ENCODE data around the gene BCL2L12. TPM values are rescaled to one million over a fixed set of nuclear protein-coding genes. Genes with fewer than 3 reads are reported as not detected.

The BCL2L12 gene
- total and polyA plus RNA-seq, 2 of the 13 experiments (the other 11 are each of a cell fraction or from before 2014, with no cell fraction given) = 26.8 to 40.8 TPM

DNA sequence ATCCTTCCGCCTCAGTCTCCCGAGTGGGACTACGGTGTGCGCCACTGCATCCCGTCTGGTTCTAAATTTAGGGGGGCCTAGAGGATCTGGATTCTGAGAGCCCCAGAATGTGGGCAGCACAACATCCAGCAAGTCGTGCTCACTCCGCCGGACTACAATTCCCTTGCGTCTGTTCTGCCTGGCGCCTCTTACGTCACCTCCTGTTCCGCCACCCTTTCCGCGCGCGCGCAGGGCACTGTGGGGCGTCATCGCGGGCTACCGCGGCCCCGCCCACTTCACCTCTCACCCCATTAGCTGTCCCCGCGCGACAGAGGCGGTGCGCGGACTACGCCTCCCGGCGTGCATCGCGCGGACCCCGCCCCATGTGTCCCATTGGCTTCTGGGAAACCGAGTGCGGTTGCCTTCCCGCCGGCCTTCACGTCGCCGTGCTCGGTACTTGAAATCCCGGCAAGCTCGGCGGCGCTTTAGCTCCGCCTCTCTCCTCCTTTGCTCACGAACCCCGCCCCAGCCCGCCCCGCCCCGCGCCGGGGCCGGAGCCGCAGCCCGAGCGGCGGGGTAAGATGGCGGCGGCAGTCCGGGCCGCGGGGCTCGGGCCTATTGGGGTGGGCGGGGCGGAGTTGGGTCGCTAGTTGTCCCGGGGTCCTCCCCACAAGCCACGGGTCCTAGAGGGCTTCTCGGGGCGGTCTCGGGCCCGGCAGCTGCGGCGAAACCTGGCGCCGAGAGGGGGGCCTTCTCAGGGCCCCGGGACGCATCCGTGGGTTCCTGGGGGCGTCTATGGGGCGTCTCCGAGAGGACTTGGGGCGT lies 23.8 kb upstream of the BCL2L12 start, which contains the start of gene SCAF1 (continued):
- TF ChIP-seq NCOA2 (CRISPR knock-in tag; IDR thresholded peaks at IDR 0.05) (peak; percentile 31; the same call in 1 of the 2 replicates), BRCA1 (CRISPR knock-in tag; IDR thresholded peaks at IDR 0.05) (no peak), GPN1 (CRISPR knock-in tag; IDR thresholded peaks at IDR 0.05; ENCODE audit: borderline replicate concordance) (no peak), KDM3A (CRISPR knock-in tag; IDR thresholded peaks at IDR 0.05; ENCODE audit: low read depth) (peak; percentile 72; the same call in 1 of the 2 replicates), ZNF256 (CRISPR knock-in tag; conservative IDR thresholded peaks at IDR 0.05) (no peak), PITX1 (CRISPR knock-in tag; IDR thresholded peaks at IDR 0.05) (no peak), ZNF414 (CRISPR knock-in tag; IDR thresholded peaks at IDR 0.05) (peak; percentile 48; the same call in 1 of the 2 replicates), ZNF720 (CRISPR knock-in tag; IDR thresholded peaks at IDR 0.05) (no peak), ZNF296 (CRISPR knock-in tag; conservative IDR thresholded peaks at IDR 0.05) (no peak), JDP2 (CRISPR knock-in tag; IDR thresholded peaks at IDR 0.05; ENCODE audit: borderline replicate concordance) (no peak), ZSCAN22 (CRISPR knock-in tag; IDR thresholded peaks at IDR 0.05) (no peak), ZFP36L2 (CRISPR knock-in tag; IDR thresholded peaks at IDR 0.05) (no peak), MNT (IDR thresholded peaks at IDR 0.05) (peak; percentile 56), MED13 (CRISPR knock-in tag; IDR thresholded peaks at IDR 0.05) (no peak)
- TF ChIP-seq, protein P1, sequence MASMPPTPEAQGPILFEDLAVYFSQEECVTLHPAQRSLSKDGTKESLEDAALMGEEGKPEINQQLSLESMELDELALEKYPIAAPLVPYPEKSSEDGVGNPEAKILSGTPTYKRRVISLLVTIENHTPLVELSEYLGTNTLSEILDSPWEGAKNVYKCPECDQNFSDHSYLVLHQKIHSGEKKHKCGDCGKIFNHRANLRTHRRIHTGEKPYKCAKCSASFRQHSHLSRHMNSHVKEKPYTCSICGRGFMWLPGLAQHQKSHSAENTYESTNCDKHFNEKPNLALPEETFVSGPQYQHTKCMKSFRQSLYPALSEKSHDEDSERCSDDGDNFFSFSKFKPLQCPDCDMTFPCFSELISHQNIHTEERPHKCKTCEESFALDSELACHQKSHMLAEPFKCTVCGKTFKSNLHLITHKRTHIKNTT (CRISPR knock-in tag; IDR thresholded peaks at IDR 0.05) = 0 out of 2 replicates have a peak, but pooled peaks have one; percentile 63
- TF ChIP-seq, protein P2, sequence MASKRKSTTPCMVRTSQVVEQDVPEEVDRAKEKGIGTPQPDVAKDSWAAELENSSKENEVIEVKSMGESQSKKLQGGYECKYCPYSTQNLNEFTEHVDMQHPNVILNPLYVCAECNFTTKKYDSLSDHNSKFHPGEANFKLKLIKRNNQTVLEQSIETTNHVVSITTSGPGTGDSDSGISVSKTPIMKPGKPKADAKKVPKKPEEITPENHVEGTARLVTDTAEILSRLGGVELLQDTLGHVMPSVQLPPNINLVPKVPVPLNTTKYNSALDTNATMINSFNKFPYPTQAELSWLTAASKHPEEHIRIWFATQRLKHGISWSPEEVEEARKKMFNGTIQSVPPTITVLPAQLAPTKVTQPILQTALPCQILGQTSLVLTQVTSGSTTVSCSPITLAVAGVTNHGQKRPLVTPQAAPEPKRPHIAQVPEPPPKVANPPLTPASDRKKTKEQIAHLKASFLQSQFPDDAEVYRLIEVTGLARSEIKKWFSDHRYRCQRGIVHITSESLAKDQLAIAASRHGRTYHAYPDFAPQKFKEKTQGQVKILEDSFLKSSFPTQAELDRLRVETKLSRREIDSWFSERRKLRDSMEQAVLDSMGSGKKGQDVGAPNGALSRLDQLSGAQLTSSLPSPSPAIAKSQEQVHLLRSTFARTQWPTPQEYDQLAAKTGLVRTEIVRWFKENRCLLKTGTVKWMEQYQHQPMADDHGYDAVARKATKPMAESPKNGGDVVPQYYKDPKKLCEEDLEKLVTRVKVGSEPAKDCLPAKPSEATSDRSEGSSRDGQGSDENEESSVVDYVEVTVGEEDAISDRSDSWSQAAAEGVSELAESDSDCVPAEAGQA (IDR thresholded peaks at IDR 0.05; ENCODE audit: low read depth) = peak; percentile 85
- TF ChIP-seq, protein P2 (CRISPR knock-in tag; IDR thresholded peaks at IDR 0.05; ENCODE audit: borderline replicate concordance) = no peak
- TF ChIP-seq, protein P3, sequence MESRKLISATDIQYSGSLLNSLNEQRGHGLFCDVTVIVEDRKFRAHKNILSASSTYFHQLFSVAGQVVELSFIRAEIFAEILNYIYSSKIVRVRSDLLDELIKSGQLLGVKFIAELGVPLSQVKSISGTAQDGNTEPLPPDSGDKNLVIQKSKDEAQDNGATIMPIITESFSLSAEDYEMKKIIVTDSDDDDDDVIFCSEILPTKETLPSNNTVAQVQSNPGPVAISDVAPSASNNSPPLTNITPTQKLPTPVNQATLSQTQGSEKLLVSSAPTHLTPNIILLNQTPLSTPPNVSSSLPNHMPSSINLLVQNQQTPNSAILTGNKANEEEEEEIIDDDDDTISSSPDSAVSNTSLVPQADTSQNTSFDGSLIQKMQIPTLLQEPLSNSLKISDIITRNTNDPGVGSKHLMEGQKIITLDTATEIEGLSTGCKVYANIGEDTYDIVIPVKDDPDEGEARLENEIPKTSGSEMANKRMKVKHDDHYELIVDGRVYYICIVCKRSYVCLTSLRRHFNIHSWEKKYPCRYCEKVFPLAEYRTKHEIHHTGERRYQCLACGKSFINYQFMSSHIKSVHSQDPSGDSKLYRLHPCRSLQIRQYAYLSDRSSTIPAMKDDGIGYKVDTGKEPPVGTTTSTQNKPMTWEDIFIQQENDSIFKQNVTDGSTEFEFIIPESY (CRISPR knock-in tag; IDR thresholded peaks at IDR 0.05) = peak; percentile 14; the same call in 1 of the 2 replicates

Measured in HepG2 (cell line).